HL-60/S4 treated with retinoic acid at 250 ng/mL for 4 days and 3 days (cell line): Measurements from ENCODE around the gene CACNB3.

ENCODE experiments used
- in situ Hi-C: fragments of 300-500 bp; cut with MboI; formaldehyde crosslinking; loops from 2 replicates; pipeline ENCODE4 v1.7.0; 2022; ENCODE audit warnings: low sequenced_read_pairs

The CACNB3 gene

GRCh38 chr12:48788524-48788853 lies 29.8 kb upstream of the CACNB3 start:
- in situ Hi-C loops: no loop called here

- in situ Hi-C loops: no loop called here
Observed at GRCh38 chr12:48788854-48789775, 29.2 kb upstream of the CACNB3 start, which contains the start of gene ADCY6. TSS of gene ADCY6 (minus strand) at chr12:48789089. CDS start at chr12:48783434, 5,655 bp downstream.

GRCh38 chr12:48789858-48790326 lies 28.4 kb upstream of the CACNB3 start:
- in situ Hi-C loops: no loop called here

GRCh38 chr12:48793696-48794095 lies 24.6 kb upstream of the CACNB3 start:
- in situ Hi-C loops: no loop called here

- in situ Hi-C loops: loop anchor here (5.0 kb wide), 1 partner anchor 48 kb away; no protein-coding TSS in a partner anchor
Observed at GRCh38 chr12:48794870-48795269, 23.4 kb upstream of the CACNB3 start.

GRCh38 chr12:48795550-48796455 lies 22.5 kb upstream of the CACNB3 start:
- in situ Hi-C loops: loop anchor here (5.0 kb wide), 1 partner anchor 49 kb away; no protein-coding TSS in a partner anchor

GRCh38 chr12:48796976-48797375 lies 21.3 kb upstream of the CACNB3 start:
- in situ Hi-C loops: loop anchor here (5.0 kb wide), 1 partner anchor 50 kb away; no protein-coding TSS in a partner anchor

- in situ Hi-C loops: no loop called here
Observed at GRCh38 chr12:48800457-48800856, 17.8 kb upstream of the CACNB3 start.

- in situ Hi-C loops: no loop called here
Observed at GRCh38 chr12:48800971-48801370, 17.3 kb upstream of the CACNB3 start.

GRCh38 chr12:48803675-48804074 lies 14.6 kb upstream of the CACNB3 start:
- in situ Hi-C loops: no loop called here

- in situ Hi-C loops: no loop called here
Observed at GRCh38 chr12:48807981-48808380, 10.3 kb upstream of the CACNB3 start.

- in situ Hi-C loops: no loop called here
Observed at GRCh38 chr12:48810903-48811431, 7.3 kb upstream of the CACNB3 start.

GRCh38 chr12:48811437-48812090 lies 6.7 kb upstream of the CACNB3 start:
- in situ Hi-C loops: no loop called here

- in situ Hi-C loops: no loop called here
Observed at GRCh38 chr12:48812389-48812788, 5.9 kb upstream of the CACNB3 start.

- in situ Hi-C loops: no loop called here
Observed at GRCh38 chr12:48813465-48814261, 4.6 kb upstream of the CACNB3 start.

- in situ Hi-C loops: no loop called here
Observed at GRCh38 chr12:48814262-48815125, 3.8 kb upstream of the CACNB3 start.

- in situ Hi-C loops: no loop called here
Observed at GRCh38 chr12:48815126-48816110, 2.9 kb upstream of the CACNB3 start.
